Renal cortical epithelial cell (primary cell): Measurements from ENCODE around the gene ASB3. TPM values are rescaled to one million over a fixed set of nuclear protein-coding genes. Genes with fewer than 3 reads are reported as not detected.

Source experiments
- DNase-seq: peaks from one replicate; pipeline ENCODE4 v3.0.0-alpha.2; 2011; ENCODE audit warnings: low read depth
- total RNA-seq: library from RNA; depleted of rRNA; stranded (reverse); fragments of >200 nt; gene quantifications from 2 replicates; pipeline ENCODE4 v1.2.3, GENCODE V29; 2014

Gene ASB3
- total RNA-seq, 1 donor from 2014 or later: 34.3 TPM

- no peak for DNase-seq
Observed at GRCh38 chr2:53655256-53655655, 131.5 kb downstream of the ASB3 start.

- DNase-seq: no peak
Observed at GRCh38 chr2:53654396-53654795, 132.4 kb downstream of the ASB3 start.

GRCh38 chr2:53652131-53652530 is 134.6 kb downstream of the ASB3 start:
- DNase-seq: no peak

GRCh38 chr2:53646788-53647187 is 140.0 kb downstream of the ASB3 start:
- DNase-seq: no peak

GRCh38 chr2:53641290-53641689 is 145.5 kb downstream of the ASB3 start:
- DNase-seq: no peak

GRCh38 chr2:53640466-53640865 is 146.3 kb downstream of the ASB3 start:
- DNase-seq: no peak

GRCh38 chr2:53636596-53636995 is 150.2 kb downstream of the ASB3 start:
- no peak for DNase-seq

GRCh38 chr2:53636109-53636508 is 150.6 kb downstream of the ASB3 start:
- no peak for DNase-seq

GRCh38 chr2:53635694-53636093 is 151.1 kb downstream of the ASB3 start:
- no peak for DNase-seq

GRCh38 chr2:53633441-53633840 is 153.3 kb downstream of the ASB3 start:
- DNase-seq: peak; percentile 18

- peak; percentile 89 for DNase-seq
Observed at GRCh38 chr2:53632714-53633113, 154.0 kb downstream of the ASB3 start.

GRCh38 chr2:53632126-53632460 is 154.7 kb downstream of the ASB3 start:
- no peak for DNase-seq

- DNase-seq: no peak
Observed at GRCh38 chr2:53631313-53632125, 155.2 kb downstream of the ASB3 start.

GRCh38 chr2:53630026-53630606 is 156.6 kb downstream of the ASB3 start:
- no peak for DNase-seq

- DNase-seq: no peak
Observed at GRCh38 chr2:53629501-53629900, 157.3 kb downstream of the ASB3 start.

GRCh38 chr2:53629001-53629400 is 157.8 kb downstream of the ASB3 start:
- no peak for DNase-seq

GRCh38 chr2:53622141-53622540 is 164.6 kb downstream of the ASB3 start:
- DNase-seq: no peak

GRCh38 chr2:53620981-53621380 is 165.8 kb downstream of the ASB3 start:
- no peak for DNase-seq

Other genes with a start within 250 kb of the ASB3 start
- gene CHAC2, start 19.1 kb downstream of the ASB3 start, total RNA-seq: 4.8 and 10.8 TPM in 2 replicates
- 97.9 and 109 TPM in 2 replicates for gene ERLEC1, start 91 bp upstream of the ASB3 start, total RNA-seq
- gene GPR75, start 73.0 kb upstream of the ASB3 start, total RNA-seq: 0.69 and 2.8 TPM in 2 replicates
- 33.7 and 51.7 TPM in 2 replicates for gene PSME4, start 184.0 kb upstream of the ASB3 start, total RNA-seq